Upper lobe of left lung (tissue), 4 donors: Measurements from ENCODE around the gene SART1.

Source experiments
- POLR2A ChIP-seq, 4 donors: fragments of 450-650 bp; IDR thresholded peaks; one replicate each; pipeline ENCODE4 v1.5.1; 2016 to 2017; ENCODE audit warnings: antibody characterized with exemption in 4 of 4, mild to moderate bottlenecking in 2 of 4
- POLR2AphosphoS5 ChIP-seq, 2 donors: sonication (generic); formaldehyde crosslinking; IDR thresholded peaks; one replicate each; pipeline ENCODE4 v1.5.1; 2017; ENCODE audit warnings: antibody characterized with exemption in 2 of 2
- TF ChIP-seq, protein P1 (sequence below), 6 experiments: fragments of 450-650 bp in 4 of 6; fragments of 200-600 bp in 2 of 6; sonication (generic) in 2 of 6; IDR thresholded peaks; one replicate each; pipeline ENCODE4 v1.5.1; 2016 to 2019; ENCODE audit warnings: antibody characterized with exemption in 6 of 6

GRCh38 chr11:65976216-65977176, 15.0 kb downstream of the SART1 start:
- TF ChIP-seq POLR2A (IDR thresholded peaks at IDR 0.05) (no peak), POLR2AphosphoS5 (IDR thresholded peaks at IDR 0.05) (no peak)
- TF ChIP-seq, protein P1, sequence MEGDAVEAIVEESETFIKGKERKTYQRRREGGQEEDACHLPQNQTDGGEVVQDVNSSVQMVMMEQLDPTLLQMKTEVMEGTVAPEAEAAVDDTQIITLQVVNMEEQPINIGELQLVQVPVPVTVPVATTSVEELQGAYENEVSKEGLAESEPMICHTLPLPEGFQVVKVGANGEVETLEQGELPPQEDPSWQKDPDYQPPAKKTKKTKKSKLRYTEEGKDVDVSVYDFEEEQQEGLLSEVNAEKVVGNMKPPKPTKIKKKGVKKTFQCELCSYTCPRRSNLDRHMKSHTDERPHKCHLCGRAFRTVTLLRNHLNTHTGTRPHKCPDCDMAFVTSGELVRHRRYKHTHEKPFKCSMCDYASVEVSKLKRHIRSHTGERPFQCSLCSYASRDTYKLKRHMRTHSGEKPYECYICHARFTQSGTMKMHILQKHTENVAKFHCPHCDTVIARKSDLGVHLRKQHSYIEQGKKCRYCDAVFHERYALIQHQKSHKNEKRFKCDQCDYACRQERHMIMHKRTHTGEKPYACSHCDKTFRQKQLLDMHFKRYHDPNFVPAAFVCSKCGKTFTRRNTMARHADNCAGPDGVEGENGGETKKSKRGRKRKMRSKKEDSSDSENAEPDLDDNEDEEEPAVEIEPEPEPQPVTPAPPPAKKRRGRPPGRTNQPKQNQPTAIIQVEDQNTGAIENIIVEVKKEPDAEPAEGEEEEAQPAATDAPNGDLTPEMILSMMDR (IDR thresholded peaks at IDR 0.05): no peak
